ENCODE data around the gene RNF13.
"Not testable (repeated sequence)": the region's sequence is repeated elsewhere in the genome, so short reads cannot be mapped to it uniquely, and the experiment has no call there.

RNF13 gene

GRCh38 chr3:149800693-149801092, 12.3 kb upstream of the RNF13 start:
- in situ Hi-C loops (cut with MboI; ENCODE audit: low sequenced_read_pairs) = no loop called here

DNA sequence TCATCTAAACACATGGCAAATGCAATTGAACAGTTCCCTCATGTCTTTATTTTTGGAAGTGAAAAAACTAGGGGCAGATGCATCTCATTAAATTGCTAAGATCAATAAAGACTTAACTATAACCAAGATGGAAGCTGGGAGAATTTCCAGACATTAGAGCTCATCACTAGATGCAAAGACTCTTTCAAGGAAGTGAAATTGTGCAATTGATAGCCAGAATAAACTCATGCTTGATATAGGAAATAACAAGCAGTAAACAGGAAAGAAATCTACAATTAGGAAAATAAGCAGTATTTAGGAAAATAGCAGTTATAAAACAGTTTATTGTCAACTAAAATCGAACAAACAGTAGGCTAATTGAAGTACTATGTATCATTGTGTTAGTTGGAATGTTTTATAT, 11.8 kb upstream of the RNF13 start:
- in situ Hi-C loops (cut with MboI; ENCODE audit: low sequenced_read_pairs) = no loop called here

DNA sequence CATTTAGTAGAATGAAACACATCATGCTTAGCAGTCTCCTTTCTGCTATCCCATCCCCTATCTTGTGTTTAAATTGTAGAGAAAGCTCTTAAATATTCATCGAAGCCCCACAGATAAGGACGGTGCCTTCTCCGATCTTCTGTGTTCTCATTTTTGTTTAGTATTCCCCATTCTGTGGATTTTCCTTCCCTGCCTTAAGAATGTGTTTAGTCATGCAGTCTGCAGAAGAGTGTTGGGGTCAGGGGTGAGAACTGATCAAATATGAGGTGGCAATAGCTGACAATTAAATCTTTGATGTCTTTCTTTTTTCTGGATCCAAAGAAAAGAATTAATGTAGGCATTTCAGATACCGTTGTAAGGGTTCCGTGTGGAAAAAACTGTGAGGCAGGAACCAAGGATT, 11.4 kb upstream of the RNF13 start:
- in situ Hi-C loops (cut with MboI; ENCODE audit: low sequenced_read_pairs) = no loop called here

DNA sequence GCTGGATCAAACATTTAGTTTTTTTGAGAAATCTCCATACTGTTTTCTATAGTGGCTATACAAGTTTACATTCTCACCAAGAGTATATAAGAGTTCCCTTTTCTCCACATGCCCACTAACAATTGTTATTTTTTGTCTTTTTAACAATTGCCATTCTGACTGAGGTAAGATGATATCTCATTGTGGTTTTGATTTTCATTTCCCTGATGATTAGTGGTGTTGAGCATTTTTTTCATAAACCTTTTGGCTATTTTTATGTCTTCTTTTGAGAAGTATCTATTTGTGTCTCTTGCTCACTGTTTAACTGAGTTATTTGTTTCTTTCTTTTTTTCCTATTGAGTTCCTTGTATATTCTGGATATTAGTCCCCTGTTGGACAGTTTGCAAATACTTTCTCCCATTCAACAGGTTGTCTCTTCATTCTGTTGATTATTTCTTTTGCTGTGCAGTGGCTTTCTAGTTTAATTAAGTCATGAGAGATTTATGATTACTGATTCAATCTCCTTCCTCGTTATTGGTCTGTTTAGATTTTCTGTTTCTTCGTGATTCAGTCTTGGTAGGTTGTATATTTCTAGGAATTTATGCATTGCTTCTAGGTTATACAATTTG, 6.7 kb upstream of the RNF13 start:
- in situ Hi-C loops (cut with MboI; ENCODE audit: low sequenced_read_pairs) = no loop called here

DNA sequence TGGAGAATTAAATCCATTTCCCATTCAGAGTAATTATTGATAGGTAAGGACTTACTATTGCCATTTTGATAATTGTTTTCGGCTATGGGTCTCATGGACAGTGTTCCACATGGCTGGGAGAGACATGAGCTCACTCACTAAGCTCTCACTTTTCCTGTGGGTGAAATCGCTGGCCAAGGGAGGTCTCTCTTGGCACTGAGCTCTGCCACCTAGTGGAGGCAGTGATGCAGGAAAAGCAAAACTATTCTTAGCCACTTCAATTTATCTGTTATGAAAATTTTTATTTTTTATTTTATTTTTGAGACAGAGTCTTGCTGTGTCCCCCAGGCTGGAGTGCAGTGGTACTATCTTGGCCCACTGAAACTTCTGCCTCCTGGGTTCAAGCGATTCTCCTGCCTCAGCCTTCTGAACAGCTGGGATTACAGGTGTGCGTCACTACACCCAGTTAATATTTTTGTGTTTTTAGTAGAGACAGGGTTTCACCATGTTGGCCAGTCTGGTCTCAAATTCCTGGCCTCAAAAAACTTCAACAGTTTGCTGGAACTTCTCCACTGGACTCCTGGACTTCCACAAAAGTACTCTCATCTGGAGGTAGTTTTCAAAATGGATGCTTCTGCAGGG, 4.7 kb upstream of the RNF13 start:
- in situ Hi-C loops (cut with MboI; ENCODE audit: low sequenced_read_pairs) = no loop called here

DNA sequence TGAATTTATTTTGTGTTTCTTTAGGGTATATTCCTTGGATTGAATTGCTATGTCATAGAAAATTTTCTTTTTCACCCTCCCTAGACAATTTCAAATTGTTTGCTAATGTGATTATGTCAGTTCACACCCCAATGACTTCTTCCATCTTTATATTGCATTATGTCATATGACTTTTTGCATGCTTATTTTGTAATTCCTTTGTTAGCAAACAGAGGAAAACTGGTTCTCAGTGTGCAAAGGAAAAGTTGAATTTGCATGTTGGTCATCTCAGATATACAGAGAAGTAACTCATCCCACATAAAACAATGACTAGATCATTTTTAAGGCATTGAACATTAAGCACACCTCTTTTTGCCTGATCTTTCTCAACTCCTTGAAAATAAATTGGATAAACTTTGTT, 3.3 kb upstream of the RNF13 start:
- in situ Hi-C loops (cut with MboI; ENCODE audit: low sequenced_read_pairs) = no loop called here

- in situ Hi-C loops (cut with MboI; ENCODE audit: low sequenced_read_pairs) = no loop called here
Observed at GRCh38 chr3:149810846-149811245, 2.2 kb upstream of the RNF13 start.

DNA sequence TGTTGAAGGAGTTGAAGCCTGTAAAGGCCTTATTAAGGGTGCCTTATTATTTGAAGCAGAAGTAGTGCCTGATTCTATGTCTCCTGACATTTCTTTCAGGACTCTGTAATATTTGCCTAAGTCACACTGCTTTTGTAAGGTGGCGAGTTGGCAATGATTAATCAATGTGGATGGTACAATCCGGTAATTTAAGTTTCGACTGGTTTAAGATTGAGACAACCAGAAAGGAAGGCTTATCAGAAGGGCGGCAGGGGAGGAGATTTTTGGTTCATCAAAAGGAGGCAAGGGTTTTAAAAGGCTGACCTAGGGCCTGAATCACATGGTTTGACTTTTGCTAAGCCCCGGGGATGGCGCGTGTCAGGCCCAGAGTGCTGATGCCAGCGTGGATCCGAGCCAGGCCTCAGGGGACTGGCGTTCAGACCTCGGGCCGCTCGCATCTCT, 830 bp upstream of the RNF13 start:
- in situ Hi-C loops (cut with MboI; ENCODE audit: low sequenced_read_pairs) = no loop called here

GRCh38 chr3:149813367-149814281, 609 bp downstream of the RNF13 start:
- in situ Hi-C loops (cut with MboI; ENCODE audit: low sequenced_read_pairs) = no loop called here

- in situ Hi-C loops (cut with MboI; ENCODE audit: low sequenced_read_pairs) = no loop called here
Observed at GRCh38 chr3:149815321-149815720, 2.3 kb downstream of the RNF13 start.

DNA sequence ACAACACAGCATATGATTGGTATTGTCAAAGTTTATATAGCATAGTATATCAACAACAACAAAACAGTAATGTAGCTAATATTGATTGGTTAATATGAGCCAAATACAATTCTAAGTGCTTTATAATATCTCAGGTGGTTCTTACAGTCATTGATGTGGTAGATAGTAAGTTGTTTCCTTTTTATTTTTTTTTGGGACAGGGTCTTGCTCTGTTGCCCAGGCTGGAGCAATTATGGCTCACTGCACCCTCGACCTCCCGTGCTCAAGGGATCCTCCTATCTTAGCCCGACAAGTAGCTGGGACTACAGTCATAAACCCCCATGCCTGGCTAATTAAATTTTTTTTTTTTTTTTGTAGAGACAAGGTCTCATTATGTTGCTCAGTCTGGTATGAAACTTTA, 2.7 kb downstream of the RNF13 start:
- in situ Hi-C loops (cut with MboI; ENCODE audit: low sequenced_read_pairs) = no loop called here

DNA sequence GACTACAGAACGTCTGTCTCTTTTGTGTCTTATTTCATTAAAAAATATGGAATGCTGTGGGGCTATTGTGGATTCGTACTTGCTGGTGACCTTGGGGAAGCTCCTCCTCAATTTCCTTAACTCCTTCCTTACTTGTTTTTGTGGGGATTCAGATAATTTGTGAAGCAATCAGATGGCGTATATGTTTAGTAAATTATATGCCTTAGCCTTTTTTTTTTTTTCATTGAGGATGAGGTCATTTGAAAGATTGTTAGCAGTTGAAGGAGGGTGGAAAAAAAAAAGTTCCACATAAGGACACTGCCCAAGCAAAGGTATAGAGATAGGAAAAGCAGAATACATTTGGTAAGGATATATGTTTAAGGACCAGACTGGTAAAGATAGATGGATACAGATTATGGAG, 3.3 kb downstream of the RNF13 start:
- in situ Hi-C loops (cut with MboI; ENCODE audit: low sequenced_read_pairs) = no loop called here

DNA sequence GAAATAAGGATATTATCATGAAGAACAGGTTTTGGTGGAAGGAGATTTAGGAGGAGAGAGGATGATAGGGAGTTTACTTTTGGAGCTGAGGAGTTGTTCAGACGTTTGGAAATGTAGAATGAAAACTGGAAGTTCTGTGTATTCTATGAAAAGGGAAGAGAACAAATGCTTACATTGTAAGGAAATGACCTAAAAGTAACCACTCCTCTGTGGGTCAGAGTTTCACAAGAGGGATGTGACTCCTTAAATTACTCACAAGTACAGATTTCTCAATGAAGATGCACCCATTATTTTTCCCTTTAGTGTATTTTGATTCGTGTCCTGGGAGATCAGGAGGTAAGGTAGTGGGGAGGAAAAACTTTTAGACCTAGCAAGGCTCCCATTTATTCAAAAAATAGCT, 4.0 kb downstream of the RNF13 start:
- in situ Hi-C loops (cut with MboI; ENCODE audit: low sequenced_read_pairs) = no loop called here

DNA sequence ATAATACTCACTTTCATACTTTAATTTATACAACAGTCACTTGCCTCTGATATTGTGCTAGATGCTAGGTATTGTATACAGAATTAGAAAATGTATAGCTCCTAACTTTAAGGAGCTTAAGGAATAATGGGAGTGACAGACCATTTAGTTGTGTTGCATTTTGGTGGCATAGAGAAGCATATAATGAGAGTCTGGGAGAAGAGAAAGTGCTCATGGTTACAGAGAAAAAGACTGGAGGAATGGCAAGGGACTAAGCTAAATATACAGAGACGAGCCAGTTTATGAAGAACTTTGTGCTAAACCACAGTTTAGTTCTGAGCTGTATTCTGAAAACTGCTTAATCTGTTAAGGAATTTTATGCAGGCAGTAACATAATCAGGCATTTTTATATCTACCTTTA, 6.4 kb downstream of the RNF13 start:
- in situ Hi-C loops (cut with MboI; ENCODE audit: low sequenced_read_pairs) = no loop called here

DNA sequence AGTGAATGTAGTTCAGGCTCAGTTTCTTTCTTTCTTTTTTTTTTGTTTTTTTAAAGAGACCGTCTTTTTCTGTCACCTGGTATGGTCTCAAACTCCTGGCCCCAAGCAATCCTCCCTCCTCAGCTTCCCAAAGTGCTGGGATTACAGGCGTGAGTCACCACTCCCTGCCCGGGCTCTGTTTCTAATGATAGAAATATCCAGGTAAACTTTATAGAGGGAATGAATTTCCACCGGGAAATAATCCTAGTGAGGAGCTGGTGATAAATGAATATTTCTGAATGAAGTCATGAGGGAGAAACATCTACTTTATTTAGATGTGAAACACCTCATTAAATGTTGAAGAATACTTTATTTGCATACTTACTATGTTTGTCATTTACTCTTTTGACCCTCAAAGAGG, 7.2 kb downstream of the RNF13 start:
- in situ Hi-C loops (cut with MboI; ENCODE audit: low sequenced_read_pairs) = no loop called here

GRCh38 chr3:149826636-149827035, 13.6 kb downstream of the RNF13 start:
- in situ Hi-C loops (cut with MboI; ENCODE audit: low sequenced_read_pairs) = no loop called here

- in situ Hi-C loops (cut with MboI; ENCODE audit: low sequenced_read_pairs) = no loop called here
Observed at GRCh38 chr3:149828390-149828789, 15.4 kb downstream of the RNF13 start.

- in situ Hi-C loops (cut with MboI; ENCODE audit: low sequenced_read_pairs) = not testable (repeated sequence)
Observed at GRCh38 chr3:149829631-149830030, 16.6 kb downstream of the RNF13 start.

GRCh38 chr3:149830902-149831301, 17.9 kb downstream of the RNF13 start:
- in situ Hi-C loops (cut with MboI; ENCODE audit: low sequenced_read_pairs) = no loop called here

GRCh38 chr3:149831321-149831720, 18.3 kb downstream of the RNF13 start:
- in situ Hi-C loops (cut with MboI; ENCODE audit: low sequenced_read_pairs) = no loop called here

GRCh38 chr3:149832086-149832485, 19.1 kb downstream of the RNF13 start:
- in situ Hi-C loops (cut with MboI; ENCODE audit: low sequenced_read_pairs) = no loop called here

- in situ Hi-C loops (cut with MboI; ENCODE audit: low sequenced_read_pairs) = no loop called here
Observed at GRCh38 chr3:149833241-149833640, 20.2 kb downstream of the RNF13 start.

All from HL-60/S4 (cell line).